DOHH2 (cell line): ENCODE data around the gene UBD.

Experiments
- CTCF ChIP-seq: fragments of 200-600 bp; sonication (generic); IDR thresholded peaks from one replicate; pipeline ENCODE4 v1.5.1; 2014; ENCODE audit warnings: antibody characterized with exemption, mild to moderate bottlenecking, low read depth, low read length; ENCODE audit not compliant: poor library complexity, severe bottlenecking
- EZH2phosphoT487 ChIP-seq: fragments of 200-600 bp; sonication (generic); IDR thresholded peaks from 2 replicates; pipeline ENCODE4 v1.6.1; 2017; ENCODE audit warnings: borderline replicate concordance, mild to moderate bottlenecking, antibody characterized with exemption, low read length, moderate library complexity, mixed read lengths

GRCh38 chr6:29566856-29567255 lies 7.3 kb upstream of the UBD start:
- TF ChIP-seq CTCF (no peak), EZH2phosphoT487 (no peak)
